Neural cell (in vitro differentiated cells): Measurements from ENCODE around the gene AVPR1B. TPM values are rescaled to one million over a fixed set of nuclear protein-coding genes. Genes with fewer than 3 reads are reported as not detected.

Experiments
- H2AFZ ChIP-seq: fragments of 200-600, 300-800 bp; sonication (generic), shearing (Covaris generic); 2 replicates; pipeline ENCODE4 v1.6.0; 2014; ENCODE audit warnings: low read depth, mild to moderate bottlenecking, antibody characterized with exemption, low read length, moderate library complexity
- H3F3A ChIP-seq: fragments of 200-600 bp; shearing (Covaris generic); 2 replicates; pipeline ENCODE4 v1.6.1; 2016; ENCODE audit warnings: mild to moderate bottlenecking, moderate library complexity, mixed read lengths, antibody characterized with exemption, low read length; ENCODE audit not compliant: insufficient read depth, poor library complexity, severe bottlenecking
- H3K27ac ChIP-seq: fragments of 200-600, 300-800 bp; sonication (generic), shearing (Covaris generic); 2 replicates; pipeline ENCODE4 v1.5.1; 2014; ENCODE audit warnings: mild to moderate bottlenecking, low read length, moderate library complexity
- H3K27me3 ChIP-seq: fragments of 300-800, 200-600 bp; sonication (generic), shearing (Covaris generic); 2 replicates; pipeline ENCODE4 v1.6.0; 2014; ENCODE audit warnings: mild to moderate bottlenecking, low read depth, low read length, moderate library complexity; ENCODE audit not compliant: insufficient read depth
- H3K36me3 ChIP-seq: fragments of 300-800, 200-600 bp; sonication (generic), shearing (Covaris generic); 2 replicates; pipeline ENCODE4 v1.5.1; 2014; ENCODE audit warnings: mild to moderate bottlenecking, antibody characterized with exemption, low read length, moderate library complexity; ENCODE audit not compliant: insufficient read depth
- H3K4me2 ChIP-seq: fragments of 300-800, 200-600 bp; sonication (generic), shearing (Covaris generic); 2 replicates; pipeline ENCODE4 v1.6.0; 2014; ENCODE audit warnings: mild to moderate bottlenecking, low read length
- H3K4me3 ChIP-seq: fragments of 300-800, 200-600 bp; sonication (generic), shearing (Covaris generic); 2 replicates; pipeline ENCODE4 v1.5.1; 2014; ENCODE audit warnings: mild to moderate bottlenecking, low read length, moderate library complexity
- H3K79me2 ChIP-seq: fragments of 200-600 bp; shearing (Covaris generic); replicated peaks from 2 replicates; pipeline ENCODE4 v1.6.0; 2014; ENCODE audit warnings: mild to moderate bottlenecking, low read length, moderate library complexity; ENCODE audit not compliant: insufficient read depth
- H3K9ac ChIP-seq: fragments of 300-800, 200-600 bp; sonication (generic), shearing (Covaris generic); 2 replicates; pipeline ENCODE4 v1.6.1; 2016; ENCODE audit warnings: mild to moderate bottlenecking, low read length, mixed read lengths
- H3K9me2 ChIP-seq: fragments of 200-600 bp; shearing (Covaris generic); 2 replicates; pipeline ENCODE4 v1.6.1; 2016; ENCODE audit warnings: mild to moderate bottlenecking, low read length, mixed read lengths; ENCODE audit not compliant: insufficient read depth
- H3K9me3 ChIP-seq: fragments of 200-600, 300-800 bp; sonication (generic), shearing (Covaris generic); 2 replicates; pipeline ENCODE4 v1.6.1; 2016; ENCODE audit warnings: mild to moderate bottlenecking, mixed run types, low read length, moderate library complexity, mixed read lengths
- H4K20me1 ChIP-seq: fragments of 200-600 bp; shearing (Covaris generic); 2 replicates; pipeline ENCODE4 v1.6.1; 2016; ENCODE audit warnings: mild to moderate bottlenecking, mixed run types; ENCODE audit not compliant: insufficient read depth
- CTCF ChIP-seq: fragments of 450-650 bp; IDR thresholded peaks from 2 replicates; pipeline ENCODE4 v1.5.1; 2014; ENCODE audit warnings: antibody characterized with exemption, mild to moderate bottlenecking, moderate library complexity; ENCODE audit not compliant: poor library complexity, severe bottlenecking
- EP300 ChIP-seq: fragments of 450-650 bp; conservative IDR thresholded peaks from 2 replicates; pipeline ENCODE4 v1.6.1; 2014; ENCODE audit warnings: antibody characterized with exemption, mild to moderate bottlenecking, moderate library complexity; ENCODE audit not compliant: poor library complexity, severe bottlenecking
- EZH2 ChIP-seq: fragments of 200-600, 300-800 bp; shearing (Covaris generic), sonication (generic); IDR thresholded peaks from 2 replicates; pipeline ENCODE4 v1.6.1; 2014; ENCODE audit warnings: antibody characterized with exemption, low read length, borderline replicate concordance, mild to moderate bottlenecking; ENCODE audit not compliant: insufficient read depth, poor library complexity, severe bottlenecking
- MXI1 ChIP-seq: fragments of 450-650 bp; conservative IDR thresholded peaks from 2 replicates; pipeline ENCODE4 v1.6.1; 2014; ENCODE audit warnings: antibody characterized with exemption, mild to moderate bottlenecking; ENCODE audit not compliant: poor library complexity, severe bottlenecking
- POLR2AphosphoS5 ChIP-seq: IDR thresholded peaks from 2 replicates; pipeline ENCODE4 v1.6.1; 2012
- RAD21 ChIP-seq: fragments of 450-650 bp; conservative IDR thresholded peaks from 2 replicates; pipeline ENCODE4 v1.6.1; 2014; ENCODE audit warnings: antibody characterized with exemption, mild to moderate bottlenecking, moderate library complexity
- REST ChIP-seq: IDR thresholded peaks from 2 replicates; pipeline ENCODE4 v1.6.1; 2012; ENCODE audit warnings: borderline replicate concordance
- SMC3 ChIP-seq: fragments of 450-650 bp; conservative IDR thresholded peaks from 2 replicates; pipeline ENCODE4 v1.6.1; 2014; ENCODE audit warnings: antibody characterized with exemption, mild to moderate bottlenecking, moderate library complexity; ENCODE audit not compliant: poor library complexity
- TAF1 ChIP-seq: IDR thresholded peaks from 2 replicates; pipeline ENCODE4 v1.6.1; 2012; ENCODE audit warnings: low read depth
- polyA minus RNA-seq: library from RNA; depleted of rRNA, polyadenylated mRNA; stranded (reverse); fragments of >200 nt; gene quantifications from 2 replicates; pipeline ENCODE4 v1.2.3, GENCODE V29; 2014
- polyA plus RNA-seq: library from polyadenylated mRNA; depleted of rRNA; stranded (reverse); fragments of >200 nt; gene quantifications from 2 replicates; pipeline ENCODE4 v1.2.3, GENCODE V29; 2014

AVPR1B gene
- polyA plus RNA-seq: not detected in 2 replicates
- not detected in 2 replicates for polyA minus RNA-seq

- no peaks in the 10 kb centered on the region for H3K9me2 ChIP-seq
- no peaks in the 10 kb centered on the region for H3K9me3 ChIP-seq
- no peaks in the 10 kb centered on the region for H3F3A ChIP-seq
- H4K20me1 ChIP-seq: no peaks in the 10 kb centered on the region
- no peaks in the 10 kb centered on the region for H3K36me3 ChIP-seq
- H3K9ac ChIP-seq: peak within 1 kb of the TSS; percentile 34
- TF ChIP-seq EZH2: peak; percentile 57
- TF ChIP-seq RAD21: no peak
- TF ChIP-seq TAF1: no peak
- TF ChIP-seq EP300: no peak
- TF ChIP-seq POLR2AphosphoS5: no peak
- peak; percentile 39 for TF ChIP-seq CTCF
- TF ChIP-seq MXI1: no peak
- H3K27ac ChIP-seq: no peak within 1 kb of the TSS
- peak within 1 kb of the TSS; percentile 68 for H3K4me3 ChIP-seq
- H2AFZ ChIP-seq: no peak within 1 kb of the TSS
- H3K79me2 ChIP-seq: no peaks in the 10 kb centered on the region
- H3K4me2 ChIP-seq: peak within 1 kb of the TSS; percentile 35
- peaks cover 21% of the 10 kb centered on the region for H3K27me3 ChIP-seq
Observed at GRCh38 chr1:206117151-206117948, at the start of gene AVPR1B. Gene AVPR1B, minus strand, starts transcription at chr1:206117388. Its CDS starts 498 bp downstream, at chr1:206116890.

GRCh38 chr1:206145771-206146290 lies 28.6 kb upstream of the AVPR1B start:
- TF ChIP-seq EP300 (no peak), CTCF (no peak), MXI1 (no peak), RAD21 (no peak)
- Histone ChIP-seq H3K9me3 (peaks cover 4% of the 10 kb centered on the region), H3K9ac (no peak overlapping the region), H3F3A (no peaks in the 10 kb centered on the region), H4K20me1 (no peaks in the 10 kb centered on the region), H3K27me3 (no peaks in the 10 kb centered on the region), H3K27ac (no peak overlapping the region), H3K9me2 (no peaks in the 10 kb centered on the region), H3K4me3 (no peak overlapping the region), H2AFZ (no peak overlapping the region), H3K4me2 (no peak overlapping the region), H3K79me2 (no peaks in the 10 kb centered on the region), H3K36me3 (no peaks in the 10 kb centered on the region)

GRCh38 chr1:206144605-206145004 lies 27.4 kb upstream of the AVPR1B start:
- no peaks in the 10 kb centered on the region for H3K36me3 ChIP-seq
- TF ChIP-seq EP300 (no peak), POLR2AphosphoS5 (no peak), TAF1 (no peak), EZH2 (no peak), CTCF (no peak), SMC3 (no peak), MXI1 (no peak), RAD21 (no peak), REST (no peak)
- peaks cover 5% of the 10 kb centered on the region for H3K9me3 ChIP-seq
- no peaks in the 10 kb centered on the region for H3K27me3 ChIP-seq
- no peak overlapping the region for H3K9ac ChIP-seq
- no peak overlapping the region for H3K27ac ChIP-seq
- no peaks in the 10 kb centered on the region for H4K20me1 ChIP-seq
- H3K4me2 ChIP-seq: no peak overlapping the region
- no peaks in the 10 kb centered on the region for H3K79me2 ChIP-seq
- no peak overlapping the region for H3K4me3 ChIP-seq
- H2AFZ ChIP-seq: no peak overlapping the region
- H3K9me2 ChIP-seq: no peaks in the 10 kb centered on the region
- no peaks in the 10 kb centered on the region for H3F3A ChIP-seq
